Heart left ventricle (tissue), 16 donors: ENCODE data around the gene MRTFA. TPM values are rescaled to one million over a fixed set of nuclear protein-coding genes. Genes with fewer than 3 reads are reported as not detected.
A peak's percentile ranks its signal among the peaks of the same experiment; 100 is the strongest.

Experiments
- ATAC-seq, 4 donors: fragments of 200-7000 bp; cut with Tn5 transposase; one replicate each; pipeline ENCODE4 v1.9.1; 2020 to 2022; ENCODE audit warnings: moderate library complexity in 4 of 4, mild to moderate bottlenecking in 3 of 4, moderate number of reproducible peaks in 1 of 4
- DNase-seq, 5 donors: peaks; one replicate each; pipeline ENCODE4 v3.0.0-alpha.2; 2020
- H3K27ac ChIP-seq, 12 donors: fragments of 200-600 bp; sonication (generic) in 4 of 12; one replicate each; pipeline versions ENCODE4 v1.5.0 to v1.8.0; 2016 to 2022; ENCODE audit warnings: mild to moderate bottlenecking in 2 of 12
- H3K27me3 ChIP-seq, 9 donors: fragments of 200-600 bp; sonication (generic) in 2 of 9; one replicate each; pipeline versions ENCODE4 v1.5.1 to v1.8.0; 2016 to 2022; ENCODE audit warnings: mild to moderate bottlenecking in 3 of 9
- H3K36me3 ChIP-seq, 9 donors: fragments of 200-600 bp; sonication (generic) in 2 of 9; one replicate each; pipeline versions ENCODE4 v1.5.0 to v1.8.0; 2018 to 2022; ENCODE audit warnings: mild to moderate bottlenecking in 2 of 9
- H3K4me1 ChIP-seq, 12 donors: fragments of 200-600 bp; sonication (generic) in 4 of 12; one replicate each; pipeline versions ENCODE4 v1.5.0 to v1.8.0; 2016 to 2022; ENCODE audit warnings: mild to moderate bottlenecking in 3 of 12
- H3K4me3 ChIP-seq, 12 donors: fragments of 200-600 bp; sonication (generic) in 4 of 12; one replicate each; pipeline versions ENCODE4 v1.5.0 to v1.8.0; 2017 to 2022; ENCODE audit warnings: mild to moderate bottlenecking in 9 of 12, moderate library complexity in 4 of 12
- H3K9me3 ChIP-seq, 12 donors: fragments of 200-600 bp; sonication (generic) in 4 of 12; one replicate each; pipeline versions ENCODE4 v1.5.0 to v1.8.0; 2016 to 2022; ENCODE audit warnings: mild to moderate bottlenecking in 1 of 12
- POLR2A ChIP-seq, 2 donors: fragments of 450-650 bp; IDR thresholded peaks; one replicate each; pipeline ENCODE4 v1.6.1; 2017; ENCODE audit warnings: antibody characterized with exemption in 2 of 2, mild to moderate bottlenecking in 2 of 2, moderate library complexity in 2 of 2
- WGBS, 4 donors: extraction: QIAGEN DNeasy Blood & Tissue Kit in 2 of 4; methylation state at CpG; one replicate each; pipeline versions ENCODE4 v1.1.5 to v1.1.7; 2013 to 2018; 5-methylcytosine and 5-hydroxymethylcytosine counted together
- intact Hi-C, 10 donors: fragments of 100-400 bp; cut with DNase I; formaldehyde crosslinking; loops; one replicate each; pipeline versions ENCODE4 v1.11.1 to v1.14.2; 2022
- long read RNA-seq, 3 donors: library from polyadenylated mRNA; unstranded; transcript quantifications; one replicate each; pipeline ENCODE4 v2.0.0, GENCODE V29; 2020 to 2021
- polyA plus RNA-seq, 2 donors: library from polyadenylated mRNA; stranded (reverse); fragments of 200-250 nt; gene quantifications; one replicate each; pipeline ENCODE4 v1.2.3, GENCODE V29; 2013
- total RNA-seq, 9 donors: library from RNA; depleted of rRNA in 2 of 9; stranded (reverse); fragments of >200 nt in 2 of 9; fragmentation: NEBNext Ultra II Directional in 3 of 9; extraction: Animal tissue kit (Norgen Biotek cat#: 25700) in 3 of 9; gene quantifications; one replicate each; pipeline versions ENCODE4 v1.1.0 to v1.2.4, GENCODE V29; 2016 to 2023
- TF ChIP-seq, protein P1 (sequence below), 12 donors: fragments of 200-600 bp; sonication (generic) in 4 of 12; IDR thresholded peaks; one replicate each; pipeline versions ENCODE4 v1.5.0 to v1.8.0; 2018 to 2022; ENCODE audit warnings: antibody characterized with exemption in 12 of 12, mild to moderate bottlenecking in 5 of 12
- donor health status: ischemic (EF 13 %, LVEDD 7.1; RV severe dilation, severe dysfunction).
- donor health status: healthy with polysubstance abuse.
- donor health status: DM: no; HTN: yes; CAD: no.
- donor health status: DM: no; HTN: no; CAD: no.
- donor health status: ischemic (EF 25% LVEDD 6.9; RV normal size, moderate dysfunction).
- donor health status: ischemic (EF 25% LVEDD 5.7; RV mildly dilated, moderate dysfunction).
- donor health status: healthy.
- donor health status: DM: yes; HTN: yes; CAD: no.
- donor health status: ischemic (EF 35%, LVEDD 5.7; RV mildly dilated, moderate dysfunction).
- donor health status: nonischemic (EF 11% LVEDD 7.7; RV severe dilation, severe dysfunction).
- donor health status: DM: yes; HTN: yes; CAD: no.
- donor health status: PGD.
- donor health status: ischemic (EF 29% LVEDD 5.4; RV normal size, mild dysfunction).
- donor health status: nonischemic (EF 23%, LVEDD 6.1; RV moderate dilation, normal function).

MRTFA gene
- total RNA-seq (10 to 100 TPM; 14.0 to 52.6 (median 28.4) TPM), polyA plus RNA-seq (10 to 100 TPM; 16.0 to 26.9 TPM)
- long read RNA-seq, donor 1, partial matches to known transcripts: 1 of 6 reads
- long read RNA-seq, donor 1, other reads (novel, unspliced or antisense): 5 of 6 reads
- long read RNA-seq, donor 2, partial matches to known transcripts: 10 of 12 reads
- long read RNA-seq, donor 2, other reads (novel, unspliced or antisense): 2 of 12 reads
- long read RNA-seq, donor 3, partial matches to known transcripts: 4 of 17 reads
- long read RNA-seq, donor 3, other reads (novel, unspliced or antisense): 12 of 17 reads

DNA sequence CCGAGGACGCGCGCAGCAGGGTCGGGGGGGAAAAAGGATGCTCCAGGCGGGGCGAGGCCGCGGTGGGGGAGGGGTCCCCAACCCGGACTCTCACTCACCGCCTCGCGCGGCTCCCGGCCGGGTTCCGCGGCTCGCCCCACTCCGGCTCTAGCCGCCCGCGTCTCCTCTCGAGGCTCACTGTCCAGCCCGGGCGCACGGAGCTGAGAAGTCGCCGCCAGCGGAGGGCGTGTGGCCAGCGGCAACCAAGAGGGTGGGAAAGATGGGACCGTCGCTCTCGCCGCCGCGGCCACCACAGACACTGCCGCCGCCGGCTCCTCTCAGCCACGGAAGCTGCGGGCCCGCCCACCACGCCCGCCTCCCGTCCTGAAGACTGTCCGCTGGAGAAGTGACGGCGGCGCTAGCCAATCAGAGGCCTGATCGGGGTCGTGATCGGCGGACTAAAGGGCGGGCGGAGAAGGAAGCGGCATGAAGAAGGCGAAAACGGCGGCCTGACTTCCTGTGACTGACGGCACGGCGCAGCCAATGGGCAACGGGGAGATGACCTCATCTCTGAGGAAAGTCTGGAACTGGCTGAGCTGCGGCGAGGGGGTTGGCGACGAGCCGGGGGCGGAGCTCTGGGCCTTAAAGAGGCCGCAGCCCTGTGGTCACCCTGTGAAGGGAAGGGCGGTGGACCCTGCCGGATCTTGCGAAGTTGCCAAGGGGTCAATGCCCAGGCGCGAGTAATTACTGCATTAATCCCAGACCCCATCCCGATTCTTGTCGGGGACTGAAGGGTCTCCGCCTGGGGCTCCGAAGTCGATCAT is at the start of gene MRTFA:
Gene MRTFA (minus strand): TSS at position 340 of the 803 bp plus-strand sequence.
- H3K36me3 ChIP-seq: no peaks in the 10 kb centered on the region
- intact Hi-C loops: loop anchor here in 3 of 10 donors (5.0 kb wide), 5 partner anchors 39 to 1104 kb away; partner anchors contain the start of gene RPS19BP1 (in 1 of the 3)
- WGBS, 4 donors: 0 to 1% (median 0%) methylated on average over 61 to 82 of the region's 82 CpGs
- TF ChIP-seq POLR2A (IDR thresholded peaks at IDR 0.05): peak; percentile 80 to 96
- TF ChIP-seq, protein P1, sequence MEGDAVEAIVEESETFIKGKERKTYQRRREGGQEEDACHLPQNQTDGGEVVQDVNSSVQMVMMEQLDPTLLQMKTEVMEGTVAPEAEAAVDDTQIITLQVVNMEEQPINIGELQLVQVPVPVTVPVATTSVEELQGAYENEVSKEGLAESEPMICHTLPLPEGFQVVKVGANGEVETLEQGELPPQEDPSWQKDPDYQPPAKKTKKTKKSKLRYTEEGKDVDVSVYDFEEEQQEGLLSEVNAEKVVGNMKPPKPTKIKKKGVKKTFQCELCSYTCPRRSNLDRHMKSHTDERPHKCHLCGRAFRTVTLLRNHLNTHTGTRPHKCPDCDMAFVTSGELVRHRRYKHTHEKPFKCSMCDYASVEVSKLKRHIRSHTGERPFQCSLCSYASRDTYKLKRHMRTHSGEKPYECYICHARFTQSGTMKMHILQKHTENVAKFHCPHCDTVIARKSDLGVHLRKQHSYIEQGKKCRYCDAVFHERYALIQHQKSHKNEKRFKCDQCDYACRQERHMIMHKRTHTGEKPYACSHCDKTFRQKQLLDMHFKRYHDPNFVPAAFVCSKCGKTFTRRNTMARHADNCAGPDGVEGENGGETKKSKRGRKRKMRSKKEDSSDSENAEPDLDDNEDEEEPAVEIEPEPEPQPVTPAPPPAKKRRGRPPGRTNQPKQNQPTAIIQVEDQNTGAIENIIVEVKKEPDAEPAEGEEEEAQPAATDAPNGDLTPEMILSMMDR (IDR thresholded peaks at IDR 0.05): peak in 2 of 12 donors; percentile 6 to 15
- no peaks in the 10 kb centered on the region for H3K9me3 ChIP-seq
- peaks cover 0 to 50% (median 26%) of the 10 kb centered on the region in 12 donors for H3K4me1 ChIP-seq
- ATAC-seq (peak; percentile 96 to 98 (median 98)), DNase-seq (peak; percentile 100)
- H3K4me3 ChIP-seq: peak within 1 kb of the TSS; percentile 73 to 99 (median 92)
- H3K27me3 ChIP-seq: no peaks in the 10 kb centered on the region
- H3K27ac ChIP-seq: peak within 1 kb of the TSS; percentile 75 to 95 (median 92)

DNA sequence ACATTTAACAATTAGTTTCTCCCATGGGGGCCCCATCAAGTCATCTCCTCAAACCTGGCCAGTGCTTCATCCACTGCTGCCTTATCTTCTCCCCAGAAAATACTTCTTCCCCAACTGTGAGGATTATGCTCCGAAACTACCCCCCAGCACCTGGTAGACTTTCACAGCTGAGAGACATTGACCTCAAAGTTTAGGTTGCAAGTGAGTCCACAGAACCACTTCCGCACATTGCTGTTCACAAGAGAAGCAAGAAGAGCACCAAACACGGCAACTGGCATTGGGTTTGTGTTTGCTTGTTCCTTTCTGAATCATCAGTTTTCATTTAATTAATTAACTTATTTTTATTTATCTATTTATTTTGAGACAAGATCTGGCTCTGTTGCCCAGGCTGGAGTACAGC is 48.9 kb upstream of the MRTFA start:
- no peak overlapping the region for H3K4me3 ChIP-seq
- no peaks in the 10 kb centered on the region for H3K9me3 ChIP-seq
- no peak overlapping the region for H3K27ac ChIP-seq
- no peak for ATAC-seq
- WGBS, 4 donors: 94 to 98% (median 96%) methylated on average over 3 of the region's 3 CpGs
- TF ChIP-seq, protein P1 (IDR thresholded peaks at IDR 0.05): no peak
- TF ChIP-seq POLR2A (IDR thresholded peaks at IDR 0.05): no peak
- no peaks in the 10 kb centered on the region for H3K36me3 ChIP-seq
- intact Hi-C loops: loop anchor here in 3 of 10 donors (2.0 to 10.0 kb wide), 2 partner anchors 73 to 209 kb away; no protein-coding TSS in a partner anchor
- peaks cover 0 to 15% (median 2%) of the 10 kb centered on the region in 12 donors for H3K4me1 ChIP-seq
- H3K27me3 ChIP-seq: no peaks in the 10 kb centered on the region
- DNase-seq: no peak

DNA sequence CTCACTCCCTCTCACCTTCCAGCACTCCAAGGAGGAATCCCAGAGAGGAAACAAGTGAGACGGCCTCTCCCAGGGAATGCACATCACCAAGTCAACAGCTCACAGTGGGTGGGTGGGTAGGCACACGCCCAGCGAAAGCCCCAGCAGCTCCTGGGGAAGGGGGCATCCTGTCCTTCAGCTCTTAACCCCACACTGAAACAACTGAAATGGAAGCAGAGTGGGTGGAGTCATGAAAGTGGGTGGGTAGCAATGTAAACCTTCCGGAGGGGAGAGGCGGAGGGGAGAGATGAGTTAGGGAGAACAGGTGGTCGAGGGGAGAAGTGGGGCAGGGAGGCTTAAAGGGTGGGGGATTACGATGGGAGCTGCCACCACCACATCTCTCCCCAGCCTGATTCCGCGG is 48.2 kb upstream of the MRTFA start:
- no peak for ATAC-seq
- 61 to 73% (median 71%) methylated on average over 9 of the region's 9 CpGs for WGBS, 4 donors

More for the DNA sequence above, 48.2 kb upstream of the MRTFA start:
- Histone ChIP-seq H3K9me3 (no peaks in the 10 kb centered on the region), H3K27me3 (no peaks in the 10 kb centered on the region), H3K36me3 (no peaks in the 10 kb centered on the region), H3K27ac (no peak overlapping the region), H3K4me1 (peaks cover 0 to 21% (median 6%) of the 10 kb centered on the region in 12 donors), H3K4me3 (no peak overlapping the region)
- TF ChIP-seq POLR2A (IDR thresholded peaks at IDR 0.05): no peak
- TF ChIP-seq, protein P1 (IDR thresholded peaks at IDR 0.05): no peak
- intact Hi-C loops: loop anchor here in 4 of 10 donors (2.0 to 10.0 kb wide), 3 partner anchors 73 to 210 kb away; no protein-coding TSS in a partner anchor
- DNase-seq: no peak
